ENCODE results near the gene MAP3K4.

MAP3K4 gene

GRCh38 chr6:161154796-161155335 lies 163.3 kb downstream of the MAP3K4 start:
- Histone ChIP-seq H3K27ac (no peak overlapping the region), H3K4me3 (ENCODE audit: low read depth, low read length) (no peak overlapping the region), H3K27me3 (replicated peaks) (no peaks in the 10 kb centered on the region), H3K36me3 (replicated peaks) (peaks cover 6% of the 10 kb centered on the region)
- in situ Hi-C loops (cut with HindIII; ENCODE audit: low pct_ligation_motif_present, low sequenced_read_pairs), result no loop called here
- no peak for TF ChIP-seq CTCF (IDR thresholded peaks at IDR 0.05; ENCODE audit: low read depth, low read length, missing control alignments)
- DNase-seq, result no peak

- TF ChIP-seq CTCF (IDR thresholded peaks at IDR 0.05; ENCODE audit: low read depth, low read length, missing control alignments), result no peak
- peaks cover 5% of the 10 kb centered on the region for H3K36me3 ChIP-seq (replicated peaks)
- no peak for DNase-seq
- in situ Hi-C loops (cut with HindIII; ENCODE audit: low pct_ligation_motif_present, low sequenced_read_pairs), result no loop called here
- no peaks in the 10 kb centered on the region for H3K27me3 ChIP-seq (replicated peaks)
- no peak overlapping the region for H3K27ac ChIP-seq
- no peak overlapping the region for H3K4me3 ChIP-seq (ENCODE audit: low read depth, low read length)
Observed at GRCh38 chr6:161161121-161161520, 169.6 kb downstream of the MAP3K4 start.

- no peak for DNase-seq
- no peak overlapping the region for H3K4me3 ChIP-seq (ENCODE audit: low read depth, low read length)
- no peak for TF ChIP-seq CTCF (IDR thresholded peaks at IDR 0.05; ENCODE audit: low read depth, low read length, missing control alignments)
- no peaks in the 10 kb centered on the region for H3K27me3 ChIP-seq (replicated peaks)
- in situ Hi-C loops (cut with HindIII; ENCODE audit: low pct_ligation_motif_present, low sequenced_read_pairs), result no loop called here
- H3K36me3 ChIP-seq (replicated peaks), result peaks cover 5% of the 10 kb centered on the region
- H3K27ac ChIP-seq, result no peak overlapping the region
Observed at GRCh38 chr6:161161889-161162624, 170.5 kb downstream of the MAP3K4 start.

- in situ Hi-C loops (cut with HindIII; ENCODE audit: low pct_ligation_motif_present, low sequenced_read_pairs), result no loop called here
- Histone ChIP-seq H3K36me3 (replicated peaks) (peaks cover 5% of the 10 kb centered on the region), H3K27me3 (replicated peaks) (no peaks in the 10 kb centered on the region), H3K4me3 (ENCODE audit: low read depth, low read length) (no peak overlapping the region), H3K27ac (no peak overlapping the region)
- no peak for TF ChIP-seq CTCF (IDR thresholded peaks at IDR 0.05; ENCODE audit: low read depth, low read length, missing control alignments)
- DNase-seq, result no peak
Observed at GRCh38 chr6:161162722-161163121, 171.2 kb downstream of the MAP3K4 start.

- TF ChIP-seq CTCF (IDR thresholded peaks at IDR 0.05; ENCODE audit: low read depth, low read length, missing control alignments), result no peak
- H3K4me3 ChIP-seq (ENCODE audit: low read depth, low read length), result no peak overlapping the region
- DNase-seq, result no peak
- H3K27me3 ChIP-seq (replicated peaks), result no peaks in the 10 kb centered on the region
- in situ Hi-C loops (cut with HindIII; ENCODE audit: low pct_ligation_motif_present, low sequenced_read_pairs), result no loop called here
- peaks cover 5% of the 10 kb centered on the region for H3K36me3 ChIP-seq (replicated peaks)
- no peak overlapping the region for H3K27ac ChIP-seq
Observed at GRCh38 chr6:161163466-161164181, 172.1 kb downstream of the MAP3K4 start.

Measured in brain microvascular endothelial cell (primary cell).